HepG2 (cell line): ENCODE measurements around the gene ZNF48. TPM values are rescaled to one million over a fixed set of nuclear protein-coding genes. Genes with fewer than 3 reads are reported as not detected.
A peak's percentile ranks its signal among the peaks of the same experiment; 100 is the strongest.

Source experiments
- ATAC-seq: fragments of 200-7000 bp; cut with Tn5 transposase; 3 replicates; pipeline ENCODE4 v1.9.1; 2020; ENCODE audit warnings: mild to moderate bottlenecking, moderate library complexity
- BruUV-seq: library from RNA; stranded (reverse); fragments of 400-500 nt; replicated peaks from 2 replicates; lab custom pipeline; 2021; lab: Mats Ljungman, UMichigan
- CTCF ChIA-PET: fragments of 300-600 bp; formaldehyde crosslinking; extraction: SDS; loops from one replicate; lab custom pipeline; 2021; ENCODE audit warnings: low total read pairs, inconsistent platforms, low intra/inter-chr PET ratio; lab: Yijun Ruan, JAX
- POLR2A ChIA-PET: fragments of 350-600 bp; sonication (Branson Sonifier 250); formaldehyde crosslinking; loops from one replicate; lab custom pipeline; 2020; ENCODE audit warnings: antibody characterized with exemption, inconsistent platforms; lab: Yijun Ruan, JAX
- DNase-seq: peaks from one replicate; pipeline ENCODE4 v3.0.0-alpha.2; 2015; ENCODE audit warnings: low spot score
- FAIRE-seq: peaks from 3 replicates; lab custom pipeline; 2011; peaks lifted over from hg19 to GRCh38; lab: Jason Lieb, UNC
- H2AFZ ChIP-seq: one replicate; pipeline ENCODE4 v1.6.1; 2011; ENCODE audit warnings: low read length, inconsistent platforms
- H3K27ac ChIP-seq: fragments of 300-600 bp; 3 replicates; pipeline ENCODE4 v1.8.0; 2011; ENCODE audit warnings: mixed run types, mild to moderate bottlenecking, mixed read lengths, low read length, inconsistent platforms; ENCODE audit not compliant: insufficient read depth; ENCODE audit errors: extremely low read length
- H3K27me3 ChIP-seq, 2 experiments: fragments of 200-600 bp in 1 of 2; 2 replicates in 1 of 2; 3 replicates in 1 of 2; pipeline versions ENCODE4 v1.6.0 to v1.8.0; 2011; ENCODE audit warnings: low read length in 2 of 2, mild to moderate bottlenecking in 2 of 2, moderate library complexity in 2 of 2, inconsistent platforms in 1 of 2; ENCODE audit not compliant: insufficient read depth in 2 of 2, control insufficient read depth in 1 of 2
- H3K36me3 ChIP-seq, 2 experiments: fragments of 200-600 bp in 1 of 2; replicated peaks in 1 of 2; 2 replicates in 1 of 2; 3 replicates in 1 of 2; pipeline versions ENCODE4 v1.5.1 to v1.8.0; 2011; ENCODE audit warnings: low read length in 2 of 2, inconsistent platforms in 1 of 2; ENCODE audit not compliant: insufficient read depth in 2 of 2, control insufficient read depth in 1 of 2
- H3K4me1 ChIP-seq: 2 replicates; pipeline ENCODE4 v1.5.1; 2012; ENCODE audit warnings: low read length, inconsistent platforms; ENCODE audit not compliant: insufficient read depth
- H3K4me2 ChIP-seq: 2 replicates; pipeline ENCODE4 v1.6.0; 2011; ENCODE audit warnings: low read depth, low read length, inconsistent platforms
- H3K4me3 ChIP-seq, 3 experiments: fragments of 200-600 bp in 1 of 3; sonication (generic), shearing (Covaris generic) in 1 of 3; replicated peaks in 1 of 3; 2 replicates each; pipeline ENCODE4 v1.5.1; 2011 to 2016; ENCODE audit warnings: low read length in 3 of 3, inconsistent platforms in 2 of 3, low read depth in 2 of 3, mild to moderate bottlenecking in 2 of 3, control low read depth in 1 of 3, mixed read lengths in 1 of 3; ENCODE audit not compliant: insufficient read depth in 1 of 3
- H3K79me2 ChIP-seq: one replicate; pipeline ENCODE4 v1.6.1; 2011; ENCODE audit warnings: low read length, inconsistent platforms; ENCODE audit not compliant: insufficient read depth
- H3K9ac ChIP-seq: 2 replicates; pipeline ENCODE4 v1.6.0; 2011; ENCODE audit warnings: mild to moderate bottlenecking, low read depth, low read length, inconsistent platforms; ENCODE audit not compliant: insufficient read depth
- H3K9me3 ChIP-seq: 2 replicates; pipeline ENCODE4 v1.5.1; 2012; ENCODE audit warnings: mild to moderate bottlenecking, low read length
- H4K20me1 ChIP-seq: 2 replicates; pipeline ENCODE4 v1.6.0; 2011; ENCODE audit warnings: inconsistent platforms, mild to moderate bottlenecking, low read length, moderate library complexity; ENCODE audit not compliant: insufficient read depth
- CERS6 ChIP-seq: sonication (generic); formaldehyde crosslinking; IDR thresholded peaks from 2 replicates; pipeline ENCODE4 v1.5.0; 2020; ENCODE audit warnings: missing genetic modification reagents
- ELF3 ChIP-seq: IDR thresholded peaks from 2 replicates; pipeline ENCODE4 v1.6.1; 2016; ENCODE audit warnings: missing genetic modification reagents, missing compliant biosample characterization
- GMEB1 ChIP-seq: sonication (generic); formaldehyde crosslinking; IDR thresholded peaks from 2 replicates; pipeline ENCODE4 v1.5.1; 2020; ENCODE audit warnings: missing genetic modification reagents, mild to moderate bottlenecking, borderline replicate concordance
- KAT8 ChIP-seq: IDR thresholded peaks from 2 replicates; pipeline ENCODE4 v1.6.1; 2016; ENCODE audit warnings: missing genetic modification reagents, missing compliant biosample characterization
- KLF9 ChIP-seq: IDR thresholded peaks from 2 replicates; pipeline ENCODE4 v1.6.1; 2016; ENCODE audit warnings: low read depth
- NFYC ChIP-seq: IDR thresholded peaks from 2 replicates; pipeline ENCODE4 v1.6.1; 2016; ENCODE audit warnings: missing genetic modification reagents, missing compliant biosample characterization
- NR2F1 ChIP-seq, 2 experiments: fragments of 450-650 bp in 1 of 2; formaldehyde crosslinking in 1 of 2; IDR thresholded peaks; 2 replicates each; pipeline versions ENCODE4 v1.5.0 to v1.6.1; 2016 to 2020; ENCODE audit warnings: mild to moderate bottlenecking in 1 of 2, missing compliant biosample characterization in 1 of 2, missing genetic modification reagents in 1 of 2, moderate library complexity in 1 of 2
- POGK ChIP-seq: sonication (generic); formaldehyde crosslinking; conservative IDR thresholded peaks from 2 replicates; pipeline ENCODE4 v1.8.0; 2022; ENCODE audit warnings: mild to moderate bottlenecking, moderate library complexity, missing genetic modification reagents
- SAP130 ChIP-seq: IDR thresholded peaks from 2 replicates; pipeline ENCODE4 v1.6.1; 2016; ENCODE audit warnings: low read depth
- THAP7 ChIP-seq: sonication (generic); formaldehyde crosslinking; IDR thresholded peaks from 2 replicates; pipeline ENCODE4 v1.8.1; 2023; ENCODE audit warnings: mild to moderate bottlenecking, missing genetic modification reagents
- ZBTB46 ChIP-seq: sonication (generic); formaldehyde crosslinking; IDR thresholded peaks from 2 replicates; pipeline ENCODE4 v1.4.0; 2020; ENCODE audit warnings: mild to moderate bottlenecking, missing genetic modification reagents, borderline replicate concordance
- ZNF510 ChIP-seq: sonication (generic); formaldehyde crosslinking; IDR thresholded peaks from 2 replicates; pipeline ENCODE4 v1.4.0; 2020; ENCODE audit warnings: low read depth, mild to moderate bottlenecking, missing genetic modification reagents
- ZNF790 ChIP-seq: sonication (generic); formaldehyde crosslinking; IDR thresholded peaks from 2 replicates; pipeline ENCODE4 v1.8.0; 2022; ENCODE audit warnings: missing genetic modification reagents, mild to moderate bottlenecking, borderline replicate concordance
- WGBS: methylation state at CpG from one replicate; pipeline ENCODE4 v1.1.6; 2017; ENCODE audit warnings: low lambda C conversion rate; 5-methylcytosine and 5-hydroxymethylcytosine counted together
- in situ Hi-C: cut with HindIII; loops from 2 replicates; pipeline ENCODE4 v1.10.0; 2017; ENCODE audit warnings: low pct_unique_long_range_greater_than_20kb; ENCODE audit not compliant: extremely low pct_ligation_motif_present
- intact Hi-C: fragments of 100-400 bp; cut with micrococcal nuclease; formaldehyde crosslinking; loops from one replicate; pipeline ENCODE4 v1.10.0; 2022; ENCODE audit not compliant: unreplicated experiment
- polyA plus RNA-seq, 8 experiments: library from polyadenylated mRNA; depleted of rRNA in 3 of 8; stranded (reverse) in 7 of 8; unstranded in 1 of 8; fragments of >200 nt; fragmentation: Illumina TruSeq in 4 of 8; extraction: Trizol in 4 of 8; gene quantifications; 2 replicates each; pipeline versions ENCODE4 v1.2.1 to v1.2.3, GENCODE V29; 2011 to 2016; ENCODE audit warnings: low read depth in 4 of 8, missing spikeins in 1 of 8, mixed read lengths in 1 of 8; ENCODE audit not compliant: insufficient read depth in 1 of 8
- total RNA-seq, 5 experiments: library from RNA; depleted of rRNA; stranded (reverse); fragments of >200 nt; fragmentation: Illumina TruSeq; extraction: Trizol; gene quantifications; 2 replicates each; pipeline ENCODE4 v1.2.3, GENCODE V29; 2016; ENCODE audit warnings: low read depth in 1 of 5

Gene ZNF48
- total and polyA plus RNA-seq, 2 of the 13 experiments (the other 11 are each of a cell fraction or from before 2014, with no cell fraction given), result 9.9 to 12.3 TPM

GRCh38 chr16:30365200-30365599, 30.0 kb upstream of the ZNF48 start (continued):
- TF ChIP-seq GMEB1 (CRISPR knock-in tag), result no peak

GRCh38 chr16:30366511-30366910, 28.7 kb upstream of the ZNF48 start:
- no peak for TF ChIP-seq POGK (CRISPR knock-in tag)
- no peak for TF ChIP-seq KLF9 (CRISPR knock-in tag)
- TF ChIP-seq ELF3 (CRISPR knock-in tag), result no peak
- no peak for TF ChIP-seq ZNF510 (CRISPR knock-in tag)
- TF ChIP-seq NR2F1 (CRISPR knock-in tag; IDR thresholded peaks at IDR 0.05), result no peak
- no peak for TF ChIP-seq THAP7 (CRISPR knock-in tag)
- no peak for TF ChIP-seq NFYC
- TF ChIP-seq ZNF790 (CRISPR knock-in tag), result no peak
- no peak for TF ChIP-seq ZBTB46 (CRISPR knock-in tag)
- TF ChIP-seq SAP130 (CRISPR knock-in tag), result no peak
- no peak for TF ChIP-seq KAT8 (CRISPR knock-in tag)
- TF ChIP-seq CERS6 (CRISPR knock-in tag), result no peak
- TF ChIP-seq, all 625 proteins: peak for 0
- H3K27me3 ChIP-seq, result no peaks in the 10 kb centered on the region; a peak in 1 of 5 replicates
- H3K9ac ChIP-seq, result no peak overlapping the region; the same call in 1 of the 2 replicates
- DNase-seq, result no peak
- intact Hi-C loops (no loop called here), in situ Hi-C loops (no loop called here)
- H4K20me1 ChIP-seq, result peaks cover 20% of the 10 kb centered on the region; the same call in 1 of the 2 replicates
- H3K9me3 ChIP-seq, result no peaks in the 10 kb centered on the region
- POLR2A ChIA-PET, result no interaction called here
- FAIRE-seq, result no peak
- no peak overlapping the region for H3K4me3 ChIP-seq
- no TSS peak for BruUV-seq
- H3K36me3 ChIP-seq, result peaks cover 11 to 24% of the 10 kb centered on the region in 2 experiments; a peak in 4 of 5 replicates
- H3K4me2 ChIP-seq, result peak overlapping the region; percentile 91
- H2AFZ ChIP-seq, result no peak overlapping the region
- no peak overlapping the region for H3K27ac ChIP-seq
- CTCF ChIA-PET, result no interaction called here
- whole genome bisulfite sequencing, result 92% methylated on average over 4 of the region's 4 CpGs
- H3K79me2 ChIP-seq, result peaks cover 44% of the 10 kb centered on the region
- H3K4me1 ChIP-seq, result peaks cover 30% of the 10 kb centered on the region
- no peak for ATAC-seq
